ENCODE measurements around the gene NRCAM.

- TF ChIP-seq CTCF (conservative IDR thresholded peaks at IDR 0.05; ENCODE audit: low read depth, low read length) (no peak), EZH2 (IDR thresholded peaks at IDR 0.05; ENCODE audit: borderline replicate concordance, low read depth, low read length, poor library complexity, severe bottlenecking) (no peak)
These were observed 134.9 kb downstream of the NRCAM start for GRCh38 chr7:108321359-108321758.

Measured in A673 (cell line).